ENCODE results near the gene ZSWIM5.
A peak's percentile ranks its signal among the peaks of the same experiment; 100 is the strongest.
"Not testable (repeated sequence)": the region's sequence is repeated elsewhere in the genome, so short reads cannot be mapped to it uniquely, and the experiment has no call there.

Gene ZSWIM5

GRCh38 chr1:45205910-45206721 is at the start of gene ZSWIM5:
Gene ZSWIM5, minus strand, starts transcription at chr1:45206605. Its CDS starts 255 bp downstream, at chr1:45206350.
- peak; percentile 68 to 71 for DNase-seq

DNA sequence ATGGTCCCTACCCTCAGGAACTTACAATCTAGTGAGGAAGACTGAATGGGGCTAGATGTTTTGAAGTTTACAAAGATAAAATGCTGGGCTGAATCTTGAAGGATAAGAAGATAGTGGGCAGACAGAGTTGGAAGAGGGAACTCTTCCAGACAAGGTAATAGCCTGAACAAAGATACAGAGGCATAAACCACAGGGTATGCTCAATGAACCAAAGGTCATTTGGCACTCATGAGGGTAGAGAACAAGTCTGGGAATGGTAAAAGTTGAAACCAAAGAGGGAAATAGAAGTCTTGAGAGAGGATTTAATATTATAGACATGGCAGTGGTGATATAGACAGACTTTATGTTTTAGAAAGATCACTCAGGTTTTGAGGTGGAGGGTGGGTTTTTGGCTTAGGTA is 48.1 kb upstream of the ZSWIM5 start:
- DNase-seq, result no peak

- DNase-seq, result no peak
These were observed 44.1 kb upstream of the ZSWIM5 start for GRCh38 chr1:45250544-45250943.

- not testable (repeated sequence) for DNase-seq
These were observed 41.6 kb upstream of the ZSWIM5 start for GRCh38 chr1:45248004-45248403.

DNA sequence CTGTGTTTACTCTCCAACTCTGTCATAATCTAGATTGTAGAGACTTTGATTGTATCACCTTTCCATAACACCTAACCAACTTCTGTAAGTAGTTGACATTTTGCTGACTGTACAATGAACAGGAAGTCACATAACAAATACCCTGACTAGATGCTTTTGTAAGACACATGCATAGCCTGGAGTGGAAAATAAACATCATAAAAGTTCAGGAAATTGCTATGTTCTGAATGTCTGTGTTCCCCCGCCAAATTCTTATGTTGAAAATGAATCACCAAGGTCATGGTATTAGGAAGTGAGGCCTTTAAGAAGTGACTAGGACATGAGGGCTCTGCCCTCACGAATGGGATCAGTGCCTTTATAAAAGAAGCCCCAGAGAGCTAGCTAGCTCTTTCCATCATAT is 40.4 kb upstream of the ZSWIM5 start:
- DNase-seq, result peak in 1 of 2 donors; percentile 1

DNA sequence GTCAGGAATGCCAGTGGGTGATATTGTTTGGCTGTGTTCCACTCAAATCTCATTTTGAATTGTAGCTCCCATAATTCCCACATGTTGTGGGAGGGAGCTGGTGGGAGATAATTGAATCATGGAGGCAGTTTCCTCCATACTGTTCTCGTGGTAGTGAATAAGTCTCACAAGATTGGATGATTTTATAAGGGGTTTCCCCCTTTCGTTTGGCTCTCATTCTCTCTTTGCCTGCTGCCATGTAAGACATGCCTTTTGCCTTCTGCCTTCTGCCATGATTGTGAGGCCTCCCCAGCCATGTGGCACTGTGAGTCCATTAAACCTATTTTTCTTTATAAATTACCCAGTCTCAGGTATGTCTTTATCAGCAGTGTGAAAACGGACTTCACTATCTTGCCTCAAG is 40.0 kb upstream of the ZSWIM5 start:
- DNase-seq, result not testable (repeated sequence)

- DNase-seq, result no peak
These were observed 38.3 kb upstream of the ZSWIM5 start for GRCh38 chr1:45244660-45245059.

GRCh38 chr1:45243476-45244343 is 37.3 kb upstream of the ZSWIM5 start:
- no peak for DNase-seq

- no peak for DNase-seq
These were observed 32.4 kb upstream of the ZSWIM5 start for GRCh38 chr1:45238846-45239245.

- no peak for DNase-seq
These were observed 29.7 kb upstream of the ZSWIM5 start for GRCh38 chr1:45236136-45236535.

GRCh38 chr1:45230537-45230936 is 24.1 kb upstream of the ZSWIM5 start:
- peak in 1 of 2 donors; percentile 11 for DNase-seq

DNA sequence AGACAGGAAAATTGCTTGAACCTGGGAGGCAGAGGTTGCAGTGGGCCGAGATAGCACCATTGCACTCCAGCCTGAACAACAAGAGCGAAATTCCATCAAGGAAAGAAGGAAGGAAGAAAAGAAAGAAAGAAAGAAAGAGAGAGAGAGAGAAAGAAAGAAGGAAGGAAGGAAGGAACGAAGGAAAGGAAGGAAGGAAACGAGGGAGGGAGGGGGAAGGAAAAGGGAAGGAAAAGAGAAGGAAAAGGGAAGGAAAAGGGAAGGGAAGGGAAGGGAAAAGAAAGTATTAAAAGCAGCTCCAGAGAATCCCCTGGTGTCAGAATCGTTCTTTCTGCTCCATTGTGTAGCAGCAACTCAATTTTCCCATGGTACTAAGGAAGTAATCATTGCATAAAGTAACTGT is 19.2 kb upstream of the ZSWIM5 start:
- DNase-seq, result no peak

DNA sequence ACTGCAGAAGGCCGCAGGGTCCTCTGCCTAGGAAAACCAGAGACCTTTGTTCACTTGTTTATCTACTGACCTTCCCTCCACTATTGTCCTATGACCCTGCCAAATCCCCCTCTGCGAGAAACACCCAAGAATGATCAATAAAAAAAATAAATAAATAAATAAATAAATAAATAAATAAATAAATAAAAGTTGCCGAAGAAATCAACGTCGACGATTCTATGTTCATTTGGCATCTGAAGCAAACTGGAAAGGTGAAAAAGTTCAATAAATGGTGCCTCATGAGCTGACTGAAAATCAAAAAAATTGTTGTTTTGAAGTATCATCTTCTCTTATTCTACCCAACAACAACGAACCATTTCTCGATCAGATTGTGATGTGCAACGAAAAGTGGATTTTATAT is 17.3 kb upstream of the ZSWIM5 start:
- DNase-seq, result not testable (repeated sequence)

DNA sequence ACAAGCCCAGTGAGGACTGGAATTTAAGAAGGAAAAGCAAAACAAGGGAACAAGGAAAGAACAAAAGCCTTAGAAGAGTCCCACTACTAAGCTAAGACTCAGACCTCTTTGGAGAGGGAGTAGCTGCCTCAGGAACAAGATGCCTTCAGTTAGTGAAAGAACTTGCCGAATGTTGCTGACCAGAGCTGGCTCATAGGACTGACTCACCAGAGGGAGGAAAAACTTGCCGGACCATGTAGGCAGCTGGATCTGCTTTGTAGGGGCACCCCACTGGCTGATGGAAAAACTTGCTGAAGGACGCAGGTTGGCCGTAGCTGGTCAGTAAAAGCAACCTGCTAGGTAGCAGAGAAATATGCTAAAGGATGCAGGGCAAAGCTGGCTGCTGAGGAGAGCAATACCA is 15.3 kb upstream of the ZSWIM5 start:
- DNase-seq, result no peak

- no peak for DNase-seq
These were observed 10.5 kb upstream of the ZSWIM5 start for GRCh38 chr1:45216861-45217260.

DNA sequence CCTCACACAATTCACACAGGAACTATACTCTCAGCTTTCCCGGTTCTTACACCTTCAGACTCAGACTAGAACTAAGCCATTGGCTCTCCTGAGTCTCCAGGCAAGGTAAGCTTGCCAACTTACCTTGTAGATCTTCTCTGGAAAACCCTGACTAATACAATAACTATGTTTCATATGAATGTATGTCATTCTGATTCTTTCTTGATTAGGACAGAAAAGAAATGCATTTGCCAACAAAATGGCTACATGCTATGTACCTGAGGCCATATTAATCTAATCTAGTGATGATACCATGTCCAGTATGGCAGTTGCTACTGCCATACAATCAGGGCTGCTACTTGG is 9.8 kb upstream of the ZSWIM5 start:
- no peak for DNase-seq

DNA sequence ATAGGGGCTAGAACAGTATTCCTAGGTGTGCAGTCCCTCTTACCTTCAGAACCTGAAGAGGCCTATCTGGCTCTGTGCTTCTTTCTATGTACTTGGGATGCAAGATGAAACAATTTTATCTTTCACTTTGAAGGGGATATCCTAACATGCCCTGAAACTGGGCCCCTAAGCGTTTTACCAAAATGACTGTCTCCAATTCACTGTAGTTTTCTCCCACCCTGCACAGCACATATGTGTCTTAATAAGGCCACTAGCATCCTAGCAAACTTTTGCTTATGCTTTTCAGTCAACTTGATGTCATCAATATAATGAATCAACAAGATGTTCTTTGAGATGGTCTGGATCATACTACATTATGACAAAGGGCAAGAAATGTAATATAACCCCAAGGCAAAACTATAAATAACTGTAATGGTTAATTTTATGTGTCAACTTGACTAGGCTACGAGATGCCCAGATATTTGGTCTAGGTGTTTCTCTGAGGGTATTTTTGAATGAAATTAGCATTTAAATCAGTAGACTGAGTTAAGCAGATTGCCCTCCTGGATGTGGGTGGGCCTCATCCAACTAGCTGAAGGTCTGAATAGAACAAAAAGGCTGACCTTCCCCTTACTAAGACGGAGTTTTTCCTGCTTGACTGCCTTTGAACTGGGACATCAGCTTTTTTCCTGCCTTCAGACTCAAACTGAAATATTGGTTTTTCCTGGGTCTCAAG is 9.2 kb upstream of the ZSWIM5 start:
- DNase-seq, result no peak

GRCh38 chr1:45213892-45214291 is 7.5 kb upstream of the ZSWIM5 start:
- no peak for DNase-seq

DNA sequence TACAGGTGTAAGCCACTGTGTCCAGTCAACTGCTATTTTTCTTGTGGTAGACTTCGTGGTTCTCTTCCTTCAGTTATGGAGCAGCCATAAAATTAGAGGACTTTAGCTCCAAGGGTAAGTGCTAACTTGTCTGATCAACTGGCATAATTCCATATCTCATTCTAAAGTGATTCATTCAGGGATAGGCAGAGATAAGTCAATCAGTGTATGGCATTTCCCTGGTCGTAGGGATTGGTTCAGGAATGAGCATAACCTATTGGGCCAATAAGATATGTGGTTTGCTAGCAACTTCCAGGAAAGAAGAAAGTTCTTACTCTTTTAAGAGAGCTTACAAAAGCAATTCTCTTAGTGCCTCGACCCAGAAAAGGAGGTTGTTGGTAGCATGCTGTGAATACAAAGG is 4.7 kb upstream of the ZSWIM5 start:
- no peak for DNase-seq

DNA sequence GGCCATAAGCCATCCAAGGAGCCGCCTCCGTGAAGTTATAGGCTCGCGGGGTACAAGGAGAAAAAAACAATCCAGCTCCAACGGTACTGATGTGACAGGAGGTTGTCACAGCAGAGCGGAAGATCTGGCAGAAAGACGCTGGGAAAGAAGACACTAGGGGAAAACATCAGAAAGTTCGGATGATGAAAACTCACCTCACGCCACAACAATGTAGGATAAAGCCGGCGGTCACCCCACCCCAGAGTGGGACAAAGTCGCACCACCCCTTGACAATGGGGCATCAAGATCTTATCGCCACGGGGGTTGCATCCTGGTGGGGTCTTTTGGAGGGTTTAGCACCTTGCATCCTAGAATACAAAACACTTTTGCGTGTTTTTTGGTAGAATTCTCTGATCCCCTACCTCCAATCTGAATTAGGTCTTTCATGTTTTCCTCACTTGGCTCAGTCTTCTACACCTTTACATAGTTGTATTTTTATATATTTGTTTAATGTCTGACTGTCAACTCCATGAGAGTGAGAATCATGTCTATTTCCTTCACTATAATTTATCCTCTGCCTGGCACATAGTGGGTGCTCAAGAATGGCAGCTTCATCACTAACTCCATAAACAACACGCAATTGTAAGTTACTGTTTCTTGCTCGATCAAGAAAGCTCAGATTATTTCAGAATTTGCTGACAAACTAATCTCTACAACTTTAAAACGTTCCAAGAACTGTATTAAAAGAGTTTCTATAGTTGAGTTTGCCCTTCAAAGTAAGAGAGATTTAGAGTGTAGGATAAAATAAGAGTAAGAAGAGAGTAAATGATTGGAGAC is 611 bp upstream of the ZSWIM5 start:
- no peak for DNase-seq

DNA sequence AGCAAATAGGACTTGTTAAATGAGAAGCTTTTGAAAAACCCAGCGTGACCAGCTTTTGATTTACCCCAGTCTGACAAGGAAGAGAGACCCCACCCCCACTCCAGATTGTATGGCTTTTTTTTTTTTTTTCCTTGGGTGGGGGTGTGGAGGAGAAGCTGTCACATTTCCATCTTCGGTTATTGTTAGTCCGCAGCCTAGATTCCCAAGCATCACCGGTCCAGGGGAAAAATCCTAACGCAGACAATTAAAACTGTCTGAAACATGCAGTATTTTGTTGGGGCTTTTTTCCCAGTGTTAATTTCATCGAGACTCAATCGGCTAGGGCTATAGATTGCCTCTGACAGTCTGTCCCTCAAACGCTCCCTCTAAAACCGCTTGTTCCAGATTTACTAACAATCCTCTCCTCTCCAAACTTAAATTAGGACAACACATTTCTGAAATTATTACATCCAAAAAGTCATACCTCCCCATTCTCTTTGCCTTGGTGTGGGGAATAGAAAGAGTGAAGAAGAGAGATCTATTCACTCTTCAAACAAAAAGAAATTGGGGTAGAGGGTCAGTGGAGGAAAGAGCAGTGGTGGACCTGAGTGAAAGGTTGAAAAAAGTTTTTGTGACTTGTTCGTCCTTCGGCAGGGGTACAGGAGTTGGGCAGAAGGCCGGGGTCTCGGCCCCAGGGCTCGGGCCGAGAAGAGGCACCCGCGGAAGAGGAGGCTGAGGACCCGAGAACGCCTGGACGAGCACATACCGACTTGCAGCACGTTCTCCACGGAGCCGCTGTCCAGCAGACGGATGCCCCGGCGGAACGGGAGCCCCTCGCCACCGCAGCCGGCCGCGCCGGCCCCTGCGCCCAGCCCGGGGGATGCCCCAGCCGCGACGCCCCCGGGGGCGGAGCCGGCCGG is 1.1 kb downstream of the ZSWIM5 start:
- no peak for DNase-seq
